SU-DHL-6 (cell line): Measurements from ENCODE around the gene PTPRH.

Experiments
- EZH2phosphoT487 ChIP-seq: fragments of 200-600 bp; sonication (generic), shearing (Covaris generic); conservative IDR thresholded peaks from 2 replicates; pipeline ENCODE4 v1.6.1; 2018; ENCODE audit warnings: mild to moderate bottlenecking, antibody characterized with exemption, low read length, moderate library complexity, mixed read lengths
- TF ChIP-seq, protein P1 (sequence below): fragments of 200-600 bp; sonication (generic); IDR thresholded peaks from one replicate; pipeline ENCODE4 v1.5.1; 2017; ENCODE audit warnings: antibody characterized with exemption, mild to moderate bottlenecking, low read length, moderate library complexity; ENCODE audit not compliant: insufficient read depth, poor library complexity, severe bottlenecking

DNA sequence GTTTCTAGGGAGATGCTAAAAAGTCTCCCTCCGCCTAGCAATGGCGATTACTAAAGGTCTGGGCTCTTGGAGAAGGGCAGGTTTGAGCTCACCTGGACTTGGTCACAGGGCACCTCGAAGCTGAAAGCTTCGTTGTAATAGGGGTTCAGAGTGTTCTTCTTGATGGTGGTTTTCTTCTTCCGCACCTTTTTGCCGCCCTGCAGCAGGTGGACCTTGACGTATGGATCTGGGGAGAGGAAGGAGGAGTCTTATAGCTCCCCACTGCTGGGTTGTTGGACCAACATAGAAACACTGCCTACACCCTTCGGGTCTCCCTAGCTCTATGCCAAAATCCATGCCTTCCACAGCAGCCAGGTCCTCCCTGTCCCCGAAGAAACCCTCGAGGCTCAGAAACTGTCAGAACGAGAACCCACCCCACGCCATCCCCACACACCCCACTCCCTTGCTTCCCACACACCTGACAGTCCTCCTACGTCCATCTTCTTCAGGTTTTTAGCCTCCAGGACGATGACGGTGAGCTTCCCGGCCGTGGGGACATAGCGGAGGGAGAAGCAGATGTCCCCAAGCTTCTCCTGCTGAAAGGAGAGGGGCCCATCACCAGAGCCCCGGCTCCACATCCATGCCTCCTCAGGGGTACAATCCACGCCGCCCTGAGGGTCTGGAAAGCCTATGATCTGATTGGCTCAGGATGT lies 34.7 kb downstream of the PTPRH start:
- TF ChIP-seq, protein P1, sequence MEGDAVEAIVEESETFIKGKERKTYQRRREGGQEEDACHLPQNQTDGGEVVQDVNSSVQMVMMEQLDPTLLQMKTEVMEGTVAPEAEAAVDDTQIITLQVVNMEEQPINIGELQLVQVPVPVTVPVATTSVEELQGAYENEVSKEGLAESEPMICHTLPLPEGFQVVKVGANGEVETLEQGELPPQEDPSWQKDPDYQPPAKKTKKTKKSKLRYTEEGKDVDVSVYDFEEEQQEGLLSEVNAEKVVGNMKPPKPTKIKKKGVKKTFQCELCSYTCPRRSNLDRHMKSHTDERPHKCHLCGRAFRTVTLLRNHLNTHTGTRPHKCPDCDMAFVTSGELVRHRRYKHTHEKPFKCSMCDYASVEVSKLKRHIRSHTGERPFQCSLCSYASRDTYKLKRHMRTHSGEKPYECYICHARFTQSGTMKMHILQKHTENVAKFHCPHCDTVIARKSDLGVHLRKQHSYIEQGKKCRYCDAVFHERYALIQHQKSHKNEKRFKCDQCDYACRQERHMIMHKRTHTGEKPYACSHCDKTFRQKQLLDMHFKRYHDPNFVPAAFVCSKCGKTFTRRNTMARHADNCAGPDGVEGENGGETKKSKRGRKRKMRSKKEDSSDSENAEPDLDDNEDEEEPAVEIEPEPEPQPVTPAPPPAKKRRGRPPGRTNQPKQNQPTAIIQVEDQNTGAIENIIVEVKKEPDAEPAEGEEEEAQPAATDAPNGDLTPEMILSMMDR: no peak
- TF ChIP-seq EZH2phosphoT487: no peak
